A549 (cell line): Measurements from ENCODE around the gene UBE2G2. TPM values are rescaled to one million over a fixed set of nuclear protein-coding genes. Genes with fewer than 3 reads are reported as not detected.
A peak's percentile ranks its signal among the peaks of the same experiment; 100 is the strongest.

Source experiments
- ATAC-seq, 2 experiments: fragments of 200-7000 bp in 1 of 2; fragments of >200 bp in 1 of 2; cut with Nextera tagmentation in 1 of 2; cut with Tn5 transposase in 1 of 2; 3 replicates each; pipeline versions ENCODE4 v1.8.0 to v1.9.1; 2018 to 2020; ENCODE audit warnings: mild to moderate bottlenecking in 1 of 2, moderate library complexity in 1 of 2
- CTCF ChIA-PET: fragments of 300-600 bp; sonication (Branson Sonifier 250); formaldehyde crosslinking; extraction: SDS; loops from one replicate; lab custom pipeline; 2021; ENCODE audit warnings: antibody characterized with exemption, inconsistent platforms; lab: Yijun Ruan, JAX
- POLR2A ChIA-PET: fragments of 350-600 bp; formaldehyde crosslinking; extraction: SDS; loops from one replicate; lab custom pipeline; 2021; ENCODE audit warnings: antibody characterized with exemption, inconsistent platforms; lab: Yijun Ruan, JAX
- DNase-seq, 2 experiments: peaks; one replicate each; pipeline versions ENCODE4 v3.0.0 to v3.0.0-alpha.2; 2011 to 2016; ENCODE audit warnings: low read depth in 1 of 2, low spot score in 1 of 2
- FAIRE-seq: peaks from 2 replicates; lab custom pipeline; 2011; peaks lifted over from hg19 to GRCh38; lab: Jason Lieb, UNC
- H3K27ac ChIP-seq, 2 experiments: fragments of >200 bp; sonication (Bioruptor Twin); formaldehyde crosslinking; 3 replicates each; pipeline ENCODE4 v1.5.1; 2016 to 2017
- H3K4me1 ChIP-seq: fragments of >200 bp; sonication (Bioruptor Twin); formaldehyde crosslinking; 3 replicates; pipeline ENCODE4 v1.6.1; 2016
- H3K4me2 ChIP-seq: fragments of >200 bp; sonication (Bioruptor Twin); formaldehyde crosslinking; 3 replicates; pipeline ENCODE4 v1.6.1; 2016
- H3K4me3 ChIP-seq: fragments of >200 bp; sonication (Bioruptor Twin); formaldehyde crosslinking; 3 replicates; pipeline ENCODE4 v1.5.1; 2016
- H3K9me3 ChIP-seq: fragments of >200 bp; sonication (Bioruptor Twin); formaldehyde crosslinking; 3 replicates; pipeline ENCODE4 v1.6.1; 2016
- CEBPB ChIP-seq, 2 experiments: fragments of >200 bp in 1 of 2; sonication (Bioruptor Twin) in 1 of 2; formaldehyde crosslinking in 1 of 2; IDR thresholded peaks; 2 replicates each; pipeline ENCODE4 v1.6.1; 2012 to 2016
- CHD2 ChIP-seq: fragments of 150-350 bp; IDR thresholded peaks from 2 replicates; pipeline ENCODE4 v1.6.1; 2014; ENCODE audit warnings: low read length; ENCODE audit not compliant: partially characterized antibody
- E2F6 ChIP-seq: IDR thresholded peaks from 2 replicates; pipeline ENCODE4 v1.6.1; 2012; ENCODE audit warnings: low read depth, borderline replicate concordance
- EHF ChIP-seq: fragments of 250-450 bp; sonication (Bioruptor Pico); IDR thresholded peaks from 2 replicates; pipeline ENCODE4 v1.5.0; 2020; ENCODE audit warnings: mild to moderate bottlenecking
- EP300 ChIP-seq, 2 experiments: fragments of >200 bp; sonication (Bioruptor Twin); formaldehyde crosslinking; IDR thresholded peaks; 2 replicates in 1 of 2; 3 replicates in 1 of 2; pipeline ENCODE4 v1.6.1; 2016 to 2017
- FOSB ChIP-seq: fragments of 250-450 bp; sonication (Bioruptor Pico); IDR thresholded peaks from 2 replicates; pipeline ENCODE4 v1.5.0; 2020; ENCODE audit warnings: mild to moderate bottlenecking, moderate library complexity
- FOXS1 ChIP-seq: fragments of 250-450 bp; sonication (Bioruptor Pico); IDR thresholded peaks from 2 replicates; pipeline ENCODE4 v1.5.0; 2020; ENCODE audit warnings: mild to moderate bottlenecking, moderate library complexity
- HDAC2 ChIP-seq: fragments of 200-600 bp; sonication (generic); IDR thresholded peaks from 2 replicates; pipeline ENCODE4 v1.6.1; 2016
- HEYL ChIP-seq: fragments of 250-450 bp; sonication (Bioruptor Pico); IDR thresholded peaks from 2 replicates; pipeline ENCODE4 v1.8.0; 2021; ENCODE audit warnings: mild to moderate bottlenecking, moderate library complexity
- HMGXB4 ChIP-seq: fragments of 250-450 bp; sonication (Bioruptor Pico); IDR thresholded peaks from 2 replicates; pipeline ENCODE4 v1.5.0; 2021; ENCODE audit warnings: mild to moderate bottlenecking, moderate library complexity, borderline replicate concordance
- MAX ChIP-seq: IDR thresholded peaks from 2 replicates; pipeline ENCODE4 v1.6.1; 2012
- NR3C1 ChIP-seq: fragments of >200 bp; sonication (Bioruptor Twin); formaldehyde crosslinking; IDR thresholded peaks from 3 replicates; pipeline ENCODE4 v1.6.1; 2017
- POLR2A ChIP-seq: IDR thresholded peaks from 2 replicates; pipeline ENCODE4 v1.6.1; 2012; ENCODE audit warnings: mild to moderate bottlenecking, low read length
- RFX5 ChIP-seq: fragments of 450-650 bp; IDR thresholded peaks from 2 replicates; pipeline ENCODE4 v1.7.1; 2014; ENCODE audit warnings: antibody characterized with exemption, mild to moderate bottlenecking, moderate library complexity
- SREBF2 ChIP-seq: fragments of 450-650 bp; IDR thresholded peaks from 2 replicates; pipeline ENCODE4 v1.6.1; 2014; ENCODE audit warnings: mild to moderate bottlenecking, moderate library complexity
- TP53 ChIP-seq: fragments of 250-450 bp; sonication (Bioruptor Pico); IDR thresholded peaks from 2 replicates; pipeline ENCODE4 v1.5.0; 2021; ENCODE audit warnings: mild to moderate bottlenecking, moderate library complexity
- ZC3H11A ChIP-seq: fragments of 450-650 bp; IDR thresholded peaks from 2 replicates; pipeline ENCODE4 v1.6.1; 2014; ENCODE audit warnings: antibody characterized with exemption, mild to moderate bottlenecking
- ZNF302 ChIP-seq: fragments of 250-450 bp; sonication (Bioruptor Pico); IDR thresholded peaks from 2 replicates; pipeline ENCODE4 v1.9.0; 2021; ENCODE audit warnings: inconsistent platforms, mild to moderate bottlenecking, moderate library complexity
- WGBS: methylation state at CpG from one replicate; pipeline ENCODE4 v1.1.6; 2017; ENCODE audit errors: missing lambda C conversion rate; 5-methylcytosine and 5-hydroxymethylcytosine counted together
- polyA plus RNA-seq, 4 experiments: library from polyadenylated mRNA; depleted of rRNA in 3 of 4; stranded (reverse); fragments of >200 nt; fragmentation: RNase III in 1 of 4; extraction: RNeasy Plus Mini Kit Qiagen cat#74134 plus additional on column Dnase treatment in 1 of 4; gene quantifications; 2 replicates in 3 of 4; 3 replicates in 1 of 4; pipeline ENCODE4 v1.2.3, GENCODE V29; 2011 to 2017
- TF ChIP-seq, protein P1 (sequence below): fragments of 450-650 bp; IDR thresholded peaks from 2 replicates; pipeline ENCODE4 v1.6.1; 2014; ENCODE audit warnings: antibody characterized with exemption
- TF ChIP-seq, protein P2 (sequence below): fragments of 200-600 bp; sonication (generic); IDR thresholded peaks from 2 replicates; pipeline ENCODE4 v1.6.1; 2016; ENCODE audit warnings: antibody characterized with exemption, mild to moderate bottlenecking, moderate library complexity
- TF ChIP-seq, protein P3 (sequence below): IDR thresholded peaks from 2 replicates; pipeline ENCODE4 v1.6.1; 2012

Gene UBE2G2
- polyA plus RNA-seq, 2 of the 4 experiments (the other 2 are of a cell fraction), result 56.9 to 68.2 TPM

DNA sequence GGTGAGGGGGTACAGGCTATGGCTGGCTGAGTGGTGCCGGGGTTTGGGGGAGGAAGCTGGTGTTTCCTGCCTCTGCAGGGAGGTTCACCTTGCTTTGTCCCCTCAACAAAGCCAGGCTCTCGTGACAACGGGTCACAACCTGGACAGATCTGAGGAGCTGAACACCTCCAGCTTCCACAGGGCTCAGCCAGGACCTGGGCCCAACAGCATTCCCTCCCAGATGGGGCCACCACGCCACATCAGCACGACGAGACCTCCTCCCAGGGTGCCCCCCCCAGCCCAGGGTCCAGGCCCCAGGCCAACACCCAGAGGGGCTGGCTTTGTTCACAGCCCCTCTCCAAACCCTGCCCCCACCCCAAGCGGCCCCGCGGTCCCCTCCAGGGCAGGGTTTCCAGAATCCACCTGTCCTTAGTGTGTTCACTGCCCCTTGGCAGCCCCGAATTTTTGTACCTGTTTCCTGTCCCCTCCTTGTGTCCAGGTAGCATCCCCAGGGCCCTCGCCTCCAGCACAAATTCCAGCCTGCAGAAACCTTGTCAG, 34.7 kb downstream of the UBE2G2 start:
- Histone ChIP-seq H3K27ac (peak overlapping the region in 1 of 2 experiments; percentile 55; a peak in 1 of 6 replicates), H3K4me2 (no peak overlapping the region), H3K9me3 (no peaks in the 10 kb centered on the region), H3K4me1 (peaks cover 5% of the 10 kb centered on the region; the same call in 1 of the 3 replicates), H3K4me3 (no peak overlapping the region)
- WGBS, result 81% methylated on average over 3 of the region's 11 CpGs
- TF ChIP-seq EHF (CRISPR knock-in tag) (no peak), MAX (no peak), TP53 (CRISPR knock-in tag) (no peak), FOSB (CRISPR knock-in tag) (no peak), EP300 (IDR thresholded peaks at IDR 0.05) (no peak), SREBF2 (no peak)
- TF ChIP-seq, protein P1, sequence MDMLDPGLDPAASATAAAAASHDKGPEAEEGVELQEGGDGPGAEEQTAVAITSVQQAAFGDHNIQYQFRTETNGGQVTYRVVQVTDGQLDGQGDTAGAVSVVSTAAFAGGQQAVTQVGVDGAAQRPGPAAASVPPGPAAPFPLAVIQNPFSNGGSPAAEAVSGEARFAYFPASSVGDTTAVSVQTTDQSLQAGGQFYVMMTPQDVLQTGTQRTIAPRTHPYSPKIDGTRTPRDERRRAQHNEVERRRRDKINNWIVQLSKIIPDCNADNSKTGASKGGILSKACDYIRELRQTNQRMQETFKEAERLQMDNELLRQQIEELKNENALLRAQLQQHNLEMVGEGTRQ, result no peak
- TF ChIP-seq, protein P2, sequence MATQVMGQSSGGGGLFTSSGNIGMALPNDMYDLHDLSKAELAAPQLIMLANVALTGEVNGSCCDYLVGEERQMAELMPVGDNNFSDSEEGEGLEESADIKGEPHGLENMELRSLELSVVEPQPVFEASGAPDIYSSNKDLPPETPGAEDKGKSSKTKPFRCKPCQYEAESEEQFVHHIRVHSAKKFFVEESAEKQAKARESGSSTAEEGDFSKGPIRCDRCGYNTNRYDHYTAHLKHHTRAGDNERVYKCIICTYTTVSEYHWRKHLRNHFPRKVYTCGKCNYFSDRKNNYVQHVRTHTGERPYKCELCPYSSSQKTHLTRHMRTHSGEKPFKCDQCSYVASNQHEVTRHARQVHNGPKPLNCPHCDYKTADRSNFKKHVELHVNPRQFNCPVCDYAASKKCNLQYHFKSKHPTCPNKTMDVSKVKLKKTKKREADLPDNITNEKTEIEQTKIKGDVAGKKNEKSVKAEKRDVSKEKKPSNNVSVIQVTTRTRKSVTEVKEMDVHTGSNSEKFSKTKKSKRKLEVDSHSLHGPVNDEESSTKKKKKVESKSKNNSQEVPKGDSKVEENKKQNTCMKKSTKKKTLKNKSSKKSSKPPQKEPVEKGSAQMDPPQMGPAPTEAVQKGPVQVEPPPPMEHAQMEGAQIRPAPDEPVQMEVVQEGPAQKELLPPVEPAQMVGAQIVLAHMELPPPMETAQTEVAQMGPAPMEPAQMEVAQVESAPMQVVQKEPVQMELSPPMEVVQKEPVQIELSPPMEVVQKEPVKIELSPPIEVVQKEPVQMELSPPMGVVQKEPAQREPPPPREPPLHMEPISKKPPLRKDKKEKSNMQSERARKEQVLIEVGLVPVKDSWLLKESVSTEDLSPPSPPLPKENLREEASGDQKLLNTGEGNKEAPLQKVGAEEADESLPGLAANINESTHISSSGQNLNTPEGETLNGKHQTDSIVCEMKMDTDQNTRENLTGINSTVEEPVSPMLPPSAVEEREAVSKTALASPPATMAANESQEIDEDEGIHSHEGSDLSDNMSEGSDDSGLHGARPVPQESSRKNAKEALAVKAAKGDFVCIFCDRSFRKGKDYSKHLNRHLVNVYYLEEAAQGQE, result no peak
- ChIA-PET POLR2A (no interaction called here), CTCF (interaction anchor here (1.6 kb wide), 2 partner anchors 26 to 27 kb away, joined by 3 read pairs; no protein-coding TSS in a partner anchor)
- ATAC-seq, result no peak
- FAIRE-seq, result no peak
- DNase-seq, result no peak

- FAIRE-seq (no peak), ATAC-seq (no peak), DNase-seq (no peak)
- WGBS, result 89% methylated on average over 17 of the region's 24 CpGs
- Histone ChIP-seq H3K27ac (peak overlapping the region in 1 of 2 experiments; percentile 55; a peak in 2 of 6 replicates), H3K9me3 (no peaks in the 10 kb centered on the region), H3K4me2 (no peak overlapping the region), H3K4me3 (no peak overlapping the region), H3K4me1 (peaks cover 5% of the 10 kb centered on the region; the same call in 1 of the 3 replicates)
- CTCF ChIA-PET, result interaction anchor here (1.5 to 1.6 kb wide), 2 partner anchors 27 to 256 kb away, joined by 3 read pairs; no protein-coding TSS in a partner anchor
- POLR2A ChIA-PET, result no interaction called here
- TF ChIP-seq HDAC2 (no peak), POLR2A (no peak), E2F6 (no peak), HMGXB4 (CRISPR knock-in tag) (no peak), HEYL (CRISPR knock-in tag) (no peak), CHD2 (no peak), CEBPB (IDR thresholded peaks at IDR 0.05) (no peak), FOXS1 (no peak), RFX5 (no peak), ZC3H11A (no peak), MAX (no peak), ZNF302 (CRISPR knock-in tag) (no peak), NR3C1 (no peak), EP300 (IDR thresholded peaks at IDR 0.05) (no peak)
- TF ChIP-seq, protein P3, sequence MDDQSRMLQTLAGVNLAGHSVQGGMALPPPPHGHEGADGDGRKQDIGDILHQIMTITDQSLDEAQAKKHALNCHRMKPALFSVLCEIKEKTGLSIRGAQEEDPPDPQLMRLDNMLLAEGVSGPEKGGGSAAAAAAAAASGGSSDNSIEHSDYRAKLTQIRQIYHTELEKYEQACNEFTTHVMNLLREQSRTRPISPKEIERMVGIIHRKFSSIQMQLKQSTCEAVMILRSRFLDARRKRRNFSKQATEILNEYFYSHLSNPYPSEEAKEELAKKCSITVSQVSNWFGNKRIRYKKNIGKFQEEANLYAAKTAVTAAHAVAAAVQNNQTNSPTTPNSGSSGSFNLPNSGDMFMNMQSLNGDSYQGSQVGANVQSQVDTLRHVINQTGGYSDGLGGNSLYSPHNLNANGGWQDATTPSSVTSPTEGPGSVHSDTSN, result no peak
- TF ChIP-seq, protein P2, result no peak
- TF ChIP-seq, protein P1, result no peak
These were observed 35.4 kb downstream of the UBE2G2 start for GRCh38 chr21:44766014-44766817.
